Measurements from ENCODE around the gene MIS18BP1. TPM values are rescaled to one million over a fixed set of nuclear protein-coding genes. Genes with fewer than 3 reads are reported as not detected.
A peak's percentile ranks its signal among the peaks of the same experiment; 100 is the strongest.

The MIS18BP1 gene
- total and polyA plus RNA-seq, 10 of the 15 experiments (the other 5 are each of a cell fraction or from before 2014, with no cell fraction given), result 16.9 to 88.9 (median 57.0) TPM

GRCh38 chr14:45185100-45185814 is 67.7 kb downstream of the MIS18BP1 start (continued):
- TF ChIP-seq BHLHE40 (IDR thresholded peaks at IDR 0.05; ENCODE audit: borderline replicate concordance in 1 of 2, low read depth in 2 of 2, low read length in 1 of 2) (no peak), HDAC2 (IDR thresholded peaks at IDR 0.05) (no peak), HDGF (IDR thresholded peaks at IDR 0.05) (no peak), MEF2A (IDR thresholded peaks at IDR 0.05; ENCODE audit: insufficient read depth, low read depth, low read length) (peak; percentile 76; the same call in 1 of the 2 replicates)
- TF ChIP-seq, protein P1, sequence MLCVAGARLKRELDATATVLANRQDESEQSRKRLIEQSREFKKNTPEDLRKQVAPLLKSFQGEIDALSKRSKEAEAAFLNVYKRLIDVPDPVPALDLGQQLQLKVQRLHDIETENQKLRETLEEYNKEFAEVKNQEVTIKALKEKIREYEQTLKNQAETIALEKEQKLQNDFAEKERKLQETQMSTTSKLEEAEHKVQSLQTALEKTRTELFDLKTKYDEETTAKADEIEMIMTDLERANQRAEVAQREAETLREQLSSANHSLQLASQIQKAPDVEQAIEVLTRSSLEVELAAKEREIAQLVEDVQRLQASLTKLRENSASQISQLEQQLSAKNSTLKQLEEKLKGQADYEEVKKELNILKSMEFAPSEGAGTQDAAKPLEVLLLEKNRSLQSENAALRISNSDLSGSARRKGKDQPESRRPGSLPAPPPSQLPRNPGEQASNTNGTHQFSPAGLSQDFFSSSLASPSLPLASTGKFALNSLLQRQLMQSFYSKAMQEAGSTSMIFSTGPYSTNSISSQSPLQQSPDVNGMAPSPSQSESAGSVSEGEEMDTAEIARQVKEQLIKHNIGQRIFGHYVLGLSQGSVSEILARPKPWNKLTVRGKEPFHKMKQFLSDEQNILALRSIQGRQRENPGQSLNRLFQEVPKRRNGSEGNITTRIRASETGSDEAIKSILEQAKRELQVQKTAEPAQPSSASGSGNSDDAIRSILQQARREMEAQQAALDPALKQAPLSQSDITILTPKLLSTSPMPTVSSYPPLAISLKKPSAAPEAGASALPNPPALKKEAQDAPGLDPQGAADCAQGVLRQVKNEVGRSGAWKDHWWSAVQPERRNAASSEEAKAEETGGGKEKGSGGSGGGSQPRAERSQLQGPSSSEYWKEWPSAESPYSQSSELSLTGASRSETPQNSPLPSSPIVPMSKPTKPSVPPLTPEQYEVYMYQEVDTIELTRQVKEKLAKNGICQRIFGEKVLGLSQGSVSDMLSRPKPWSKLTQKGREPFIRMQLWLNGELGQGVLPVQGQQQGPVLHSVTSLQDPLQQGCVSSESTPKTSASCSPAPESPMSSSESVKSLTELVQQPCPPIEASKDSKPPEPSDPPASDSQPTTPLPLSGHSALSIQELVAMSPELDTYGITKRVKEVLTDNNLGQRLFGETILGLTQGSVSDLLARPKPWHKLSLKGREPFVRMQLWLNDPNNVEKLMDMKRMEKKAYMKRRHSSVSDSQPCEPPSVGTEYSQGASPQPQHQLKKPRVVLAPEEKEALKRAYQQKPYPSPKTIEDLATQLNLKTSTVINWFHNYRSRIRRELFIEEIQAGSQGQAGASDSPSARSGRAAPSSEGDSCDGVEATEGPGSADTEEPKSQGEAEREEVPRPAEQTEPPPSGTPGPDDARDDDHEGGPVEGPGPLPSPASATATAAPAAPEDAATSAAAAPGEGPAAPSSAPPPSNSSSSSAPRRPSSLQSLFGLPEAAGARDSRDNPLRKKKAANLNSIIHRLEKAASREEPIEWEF (IDR thresholded peaks at IDR 0.05; ENCODE audit: insufficient replicate concordance, low read depth, low read length), result no peak

- no peak for FAIRE-seq
- Histone ChIP-seq H2AFZ (ENCODE audit: control insufficient read depth, low read depth, low read length) (no peak overlapping the region), H3K4me1 (ENCODE audit: control insufficient read depth, insufficient read depth, low read length) (no peaks in the 10 kb centered on the region), H3K79me2 (ENCODE audit: control insufficient read depth, insufficient read depth, low read length) (no peaks in the 10 kb centered on the region), H3K9ac (ENCODE audit: control insufficient read depth, insufficient read depth, low read length) (no peak overlapping the region), H3K27me3 (replicated peaks in 1 of 2; ENCODE audit: control insufficient read depth in 2 of 2, insufficient read depth in 2 of 2, low read length in 1 of 2) (no peaks in the 10 kb centered on the region), H3K4me2 (ENCODE audit: control insufficient read depth, insufficient read depth) (no peak overlapping the region), H4K20me1 (ENCODE audit: control insufficient read depth, insufficient read depth) (no peaks in the 10 kb centered on the region), H3K36me3 (ENCODE audit: control insufficient read depth in 2 of 2, insufficient read depth in 2 of 2, low read length in 1 of 2) (no peaks in the 10 kb centered on the region; a peak in 1 of 4 replicates), H3K4me3 (no peak overlapping the region), H3K27ac (ENCODE audit: control insufficient read depth, insufficient read depth) (no peak overlapping the region), H3K9me3 (replicated peaks; ENCODE audit: control insufficient read depth, insufficient read depth, low read length) (no peaks in the 10 kb centered on the region)
- 99% methylated on average over 3 of the region's 3 CpGs for WGBS (ENCODE audit: insufficient coverage, insufficient replicate concordance, low lambda C conversion rate, missing lambda C conversion rate)
- CTCF ChIA-PET, result no interaction called here
- POLR2A ChIA-PET, result no interaction called here
- no peak for ATAC-seq
- SMC1A ChIA-PET (ENCODE audit: uncharacterized antibody, unreplicated experiment), result interaction anchor here (0.5 kb wide), 1 partner anchor 21 kb away, joined by 6 read pairs; no protein-coding TSS in a partner anchor
- in situ Hi-C loops (cut with MboI), result no loop called here
- intact Hi-C loops (cut with micrococcal nuclease; ENCODE audit: unreplicated experiment), result no loop called here
- no TSS peak for BruUV-seq (replicated peaks)
- RAD21 ChIA-PET (ENCODE audit: unreplicated experiment), result interaction anchor here (0.9 kb wide), 1 partner anchor 20 kb away, joined by 3 read pairs; no protein-coding TSS in a partner anchor
- no peak for DNase-seq (ENCODE audit: low read depth, low spot score)
- TF ChIP-seq SUPT20H (IDR thresholded peaks at IDR 0.05; ENCODE audit: borderline replicate concordance, control insufficient read depth, low read depth, low read length) (no peak), BCL11A (IDR thresholded peaks at IDR 0.05; ENCODE audit: low read depth, low read length) (no peak), CHD4 (IDR thresholded peaks at IDR 0.05) (no peak), RFX5 (IDR thresholded peaks at IDR 0.05; ENCODE audit: low read depth, low read length) (no peak), HDGF (IDR thresholded peaks at IDR 0.05) (no peak), BACH1 (IDR thresholded peaks at IDR 0.05; ENCODE audit: borderline replicate concordance) (no peak), ZNF24 (IDR thresholded peaks at IDR 0.05) (no peak), HDAC2 (IDR thresholded peaks at IDR 0.05) (no peak), PBX3 (IDR thresholded peaks at IDR 0.05; ENCODE audit: insufficient replicate concordance, low read depth, low read length) (no peak)
- TF ChIP-seq, protein P2, sequence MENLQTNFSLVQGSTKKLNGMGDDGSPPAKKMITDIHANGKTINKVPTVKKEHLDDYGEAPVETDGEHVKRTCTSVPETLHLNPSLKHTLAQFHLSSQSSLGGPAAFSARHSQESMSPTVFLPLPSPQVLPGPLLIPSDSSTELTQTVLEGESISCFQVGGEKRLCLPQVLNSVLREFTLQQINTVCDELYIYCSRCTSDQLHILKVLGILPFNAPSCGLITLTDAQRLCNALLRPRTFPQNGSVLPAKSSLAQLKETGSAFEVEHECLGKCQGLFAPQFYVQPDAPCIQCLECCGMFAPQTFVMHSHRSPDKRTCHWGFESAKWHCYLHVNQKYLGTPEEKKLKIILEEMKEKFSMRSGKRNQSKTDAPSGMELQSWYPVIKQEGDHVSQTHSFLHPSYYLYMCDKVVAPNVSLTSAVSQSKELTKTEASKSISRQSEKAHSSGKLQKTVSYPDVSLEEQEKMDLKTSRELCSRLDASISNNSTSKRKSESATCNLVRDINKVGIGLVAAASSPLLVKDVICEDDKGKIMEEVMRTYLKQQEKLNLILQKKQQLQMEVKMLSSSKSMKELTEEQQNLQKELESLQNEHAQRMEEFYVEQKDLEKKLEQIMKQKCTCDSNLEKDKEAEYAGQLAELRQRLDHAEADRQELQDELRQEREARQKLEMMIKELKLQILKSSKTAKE (IDR thresholded peaks at IDR 0.05; ENCODE audit: low read depth, poor library complexity, severe bottlenecking), result no peak
Observed at GRCh38 chr14:45181806-45182205, 71.2 kb downstream of the MIS18BP1 start.
